HFF-Myc (cell line): Measurements from ENCODE around the gene PCGF3.

Experiments
- DNase-seq: peaks from one replicate; pipeline ENCODE4 v3.0.0-alpha.2; 2011; ENCODE audit warnings: low read depth; ENCODE audit errors: extremely low read depth
- H3K4me3 ChIP-seq: replicated peaks from 2 replicates; pipeline ENCODE4 v1.5.1; 2011; ENCODE audit warnings: low read depth, mild to moderate bottlenecking, control low read depth, low read length
- CTCF ChIP-seq: IDR thresholded peaks from 2 replicates; pipeline ENCODE4 v1.5.1; 2012; ENCODE audit warnings: mild to moderate bottlenecking, low read depth, low read length, control low read depth; ENCODE audit errors: missing control alignments

PCGF3 gene

DNA sequence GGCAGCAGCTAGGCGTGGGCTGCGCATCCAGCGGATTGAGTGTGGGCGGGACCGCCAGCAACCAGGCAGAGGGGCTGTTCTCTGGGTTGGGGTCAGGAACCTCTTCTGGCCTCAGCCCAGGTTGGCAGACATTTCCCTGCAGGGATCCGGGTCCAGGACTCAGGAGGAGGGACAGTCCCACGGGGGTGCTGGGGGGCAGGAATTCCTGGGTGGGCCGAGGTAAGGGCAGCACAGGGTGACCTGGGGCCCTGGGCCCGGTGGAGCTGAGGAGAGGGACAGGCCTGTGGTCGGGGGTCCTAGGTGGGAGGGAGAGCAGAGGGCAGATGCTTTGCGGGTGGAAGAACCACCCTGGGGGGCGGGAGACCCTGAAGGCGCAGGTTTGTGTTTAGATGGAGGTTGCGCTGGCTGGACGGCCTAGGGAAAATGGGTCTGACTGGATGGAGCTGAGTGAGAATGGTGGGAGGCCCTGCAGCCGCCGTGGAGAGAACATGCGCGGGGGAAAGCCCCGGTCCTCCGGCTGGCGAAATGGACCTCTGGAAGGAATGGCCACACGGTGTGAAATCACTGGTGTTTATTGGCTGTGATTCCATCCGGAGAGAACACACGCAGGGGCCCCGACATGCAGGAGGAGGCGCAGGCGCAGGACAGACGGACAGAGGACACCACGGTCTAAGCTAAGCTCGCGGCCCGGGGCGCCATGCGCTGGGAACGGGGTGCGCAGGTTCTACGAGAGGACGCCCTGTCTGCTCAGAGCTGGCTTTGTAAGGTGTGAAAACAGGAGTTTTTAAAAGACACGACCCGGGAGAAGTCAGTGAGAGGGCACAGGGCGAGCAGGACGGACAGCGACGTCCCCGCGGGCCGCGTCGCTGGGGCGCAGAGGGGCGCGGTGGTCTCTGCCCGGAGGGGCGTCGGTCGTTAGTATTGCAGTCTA lies 79.0 kb downstream of the PCGF3 start:
- no peak for TF ChIP-seq CTCF
- no peak for DNase-seq
- no peak overlapping the region for H3K4me3 ChIP-seq

- TF ChIP-seq CTCF: no peak
- no peak overlapping the region for H3K4me3 ChIP-seq
- DNase-seq: no peak
Observed at GRCh38 chr4:785332-786073, 79.9 kb downstream of the PCGF3 start.

GRCh38 chr4:786074-786741 lies 80.6 kb downstream of the PCGF3 start:
- TF ChIP-seq CTCF: no peak
- H3K4me3 ChIP-seq: no peak overlapping the region
- no peak for DNase-seq

DNA sequence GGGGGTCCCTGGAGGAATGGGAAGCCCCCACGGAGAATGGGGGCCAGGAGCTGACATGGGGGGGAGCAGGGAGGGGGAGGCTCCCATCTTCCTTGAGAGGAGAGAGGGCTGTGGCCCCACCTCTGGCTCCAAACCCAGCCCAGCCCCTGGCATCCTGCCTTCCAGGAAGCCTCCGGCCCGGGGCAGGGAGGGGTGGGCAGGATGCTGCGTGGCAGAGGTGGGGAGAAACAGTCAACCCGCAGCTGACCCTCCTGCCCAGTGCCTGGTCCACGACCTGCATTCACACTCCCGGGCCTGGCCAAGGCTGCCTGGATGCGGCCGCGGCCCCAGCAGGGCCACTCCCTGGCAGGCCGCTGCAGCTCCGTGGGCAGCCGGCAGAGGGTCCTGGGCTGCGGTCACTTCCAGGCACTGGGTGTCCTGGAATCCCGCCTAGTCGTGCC lies 81.2 kb downstream of the PCGF3 start:
- TF ChIP-seq CTCF: no peak
- no peak overlapping the region for H3K4me3 ChIP-seq
- no peak for DNase-seq

- TF ChIP-seq CTCF: no peak
- no peak overlapping the region for H3K4me3 ChIP-seq
- DNase-seq: no peak
Observed at GRCh38 chr4:787561-787981, 81.9 kb downstream of the PCGF3 start.

DNA sequence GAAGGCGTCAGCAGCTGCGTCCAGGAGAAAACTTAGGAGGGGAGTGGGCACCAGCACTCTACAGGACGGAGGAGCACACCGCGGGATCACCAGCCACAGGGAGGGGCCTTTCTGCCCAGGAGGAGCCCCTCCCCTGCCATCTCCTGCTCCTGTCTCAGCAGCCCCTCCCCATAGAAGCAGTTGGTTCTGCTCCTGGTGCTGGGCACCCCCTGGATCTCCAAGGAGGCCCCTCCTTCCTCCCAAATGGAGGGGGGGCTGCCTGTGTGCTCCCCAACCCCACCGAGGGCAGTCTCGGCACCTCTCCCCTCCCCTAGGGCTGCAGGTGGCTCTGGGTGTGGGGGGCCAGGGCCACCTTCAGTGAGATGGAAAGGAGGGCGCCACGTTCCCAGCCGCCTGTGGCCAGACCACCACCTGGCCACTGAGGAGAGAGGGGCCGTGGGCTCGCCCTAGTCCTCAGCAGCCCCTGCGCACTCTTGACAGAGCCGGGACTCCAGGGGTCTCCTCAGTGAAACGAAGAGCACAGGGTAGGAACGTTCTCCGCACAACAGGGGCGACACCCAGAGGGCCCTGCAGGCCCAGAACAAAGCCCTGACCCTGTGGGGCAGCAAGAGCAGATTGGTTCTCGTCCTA lies 82.5 kb downstream of the PCGF3 start:
- TF ChIP-seq CTCF: no peak
- no peak for DNase-seq

More for the DNA sequence above, 82.5 kb downstream of the PCGF3 start:
- no peak overlapping the region for H3K4me3 ChIP-seq
